ENCODE measurements around the gene PTX4.
A peak's percentile ranks its signal among the peaks of the same experiment; 100 is the strongest.
"Not testable (repeated sequence)": the region's sequence is repeated elsewhere in the genome, so short reads cannot be mapped to it uniquely, and the experiment has no call there.

Gene PTX4

DNA sequence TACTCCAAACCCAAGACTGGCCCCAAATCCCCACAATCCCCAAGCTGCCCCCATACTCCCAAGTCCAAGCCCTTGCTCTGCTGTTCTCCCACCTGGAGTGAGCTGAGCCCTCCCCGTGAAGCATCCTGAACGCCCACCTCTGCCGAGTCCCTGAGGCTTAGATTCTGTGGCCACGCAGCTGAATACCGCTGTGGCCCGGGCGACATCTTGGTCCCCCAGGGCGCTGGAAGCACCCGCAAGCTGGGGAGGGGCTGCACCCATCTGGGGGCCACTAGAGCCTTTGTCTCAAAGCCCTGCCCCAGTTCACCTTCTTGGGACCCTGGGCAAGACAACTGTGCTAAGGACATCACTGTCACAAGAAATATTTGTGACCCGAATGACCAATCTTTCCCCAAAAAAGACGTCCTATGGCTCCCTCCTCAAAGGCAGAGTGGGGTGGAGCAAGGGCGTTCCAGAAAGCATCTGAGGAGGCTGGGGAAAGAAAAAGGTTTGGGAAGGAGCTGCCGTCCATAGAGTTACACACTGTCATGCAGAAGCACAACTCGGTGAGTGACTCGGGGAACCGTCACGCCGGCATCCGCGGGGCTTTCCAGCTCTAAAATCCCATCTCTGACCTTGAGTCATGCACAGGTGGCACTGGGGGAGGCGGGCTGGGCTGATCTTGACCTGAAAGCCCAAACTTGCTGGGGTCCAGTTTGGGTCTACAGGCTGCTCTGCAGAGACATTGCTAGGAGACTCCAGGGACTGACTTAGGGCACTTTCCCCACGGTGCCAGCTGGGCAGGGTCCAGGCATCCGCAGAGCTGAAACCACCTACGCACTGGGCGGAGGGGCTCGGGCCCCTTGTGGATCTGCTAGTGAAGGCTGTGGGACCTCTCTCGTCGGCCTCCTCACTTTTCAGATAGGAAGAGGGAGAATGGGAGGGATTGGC lies 6.6 kb downstream of the PTX4 start:
- TF ChIP-seq, protein P1, sequence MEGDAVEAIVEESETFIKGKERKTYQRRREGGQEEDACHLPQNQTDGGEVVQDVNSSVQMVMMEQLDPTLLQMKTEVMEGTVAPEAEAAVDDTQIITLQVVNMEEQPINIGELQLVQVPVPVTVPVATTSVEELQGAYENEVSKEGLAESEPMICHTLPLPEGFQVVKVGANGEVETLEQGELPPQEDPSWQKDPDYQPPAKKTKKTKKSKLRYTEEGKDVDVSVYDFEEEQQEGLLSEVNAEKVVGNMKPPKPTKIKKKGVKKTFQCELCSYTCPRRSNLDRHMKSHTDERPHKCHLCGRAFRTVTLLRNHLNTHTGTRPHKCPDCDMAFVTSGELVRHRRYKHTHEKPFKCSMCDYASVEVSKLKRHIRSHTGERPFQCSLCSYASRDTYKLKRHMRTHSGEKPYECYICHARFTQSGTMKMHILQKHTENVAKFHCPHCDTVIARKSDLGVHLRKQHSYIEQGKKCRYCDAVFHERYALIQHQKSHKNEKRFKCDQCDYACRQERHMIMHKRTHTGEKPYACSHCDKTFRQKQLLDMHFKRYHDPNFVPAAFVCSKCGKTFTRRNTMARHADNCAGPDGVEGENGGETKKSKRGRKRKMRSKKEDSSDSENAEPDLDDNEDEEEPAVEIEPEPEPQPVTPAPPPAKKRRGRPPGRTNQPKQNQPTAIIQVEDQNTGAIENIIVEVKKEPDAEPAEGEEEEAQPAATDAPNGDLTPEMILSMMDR (conservative IDR thresholded peaks at IDR 0.05; ENCODE audit: low read depth, low read length), result no peak
- H3K4me3 ChIP-seq (ENCODE audit: low read depth, low read length), result no peak overlapping the region
- DNase-seq (ENCODE audit: low read depth), result no peak

DNA sequence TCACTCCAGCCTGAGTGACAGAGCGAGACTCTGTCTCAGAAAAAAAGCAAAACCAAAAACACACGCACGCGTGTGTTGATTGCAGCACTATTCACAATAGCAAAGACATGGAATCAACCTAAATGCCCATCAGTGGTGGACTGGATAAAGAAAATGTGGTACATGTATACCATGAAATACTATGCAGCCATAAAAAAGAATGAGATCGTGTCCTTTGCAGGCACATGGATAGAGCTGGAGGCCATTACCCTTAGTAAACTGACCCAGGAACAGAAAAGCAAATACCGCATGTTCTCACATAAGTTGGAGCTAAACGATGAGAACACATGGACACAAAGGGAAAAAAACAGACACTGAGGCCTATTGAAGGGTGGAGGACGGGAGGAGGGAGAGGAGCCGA lies 9.8 kb downstream of the PTX4 start:
- DNase-seq (ENCODE audit: low read depth), result not testable (repeated sequence)

DNA sequence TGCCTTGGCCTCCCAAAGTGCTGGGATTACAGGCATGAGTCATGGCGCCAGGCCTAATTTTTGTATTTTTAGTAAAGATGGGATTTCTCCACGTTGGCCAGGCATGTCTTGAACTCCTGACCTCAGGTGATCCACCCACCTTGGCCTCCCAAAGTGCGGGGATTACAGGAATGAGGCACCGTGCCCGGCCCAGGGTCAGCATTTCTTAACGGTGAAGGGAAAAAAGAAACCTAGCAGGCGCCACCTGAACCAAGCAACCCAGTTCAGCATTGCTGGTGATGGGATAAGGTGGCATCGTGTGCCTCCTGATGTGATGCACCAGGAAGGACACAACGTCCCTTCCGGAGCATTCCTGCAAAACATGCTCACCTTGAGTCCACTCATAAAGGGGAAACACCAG lies 11.7 kb downstream of the PTX4 start:
- H3K4me3 ChIP-seq (ENCODE audit: low read depth, low read length), result no peak overlapping the region
- TF ChIP-seq, protein P1 (conservative IDR thresholded peaks at IDR 0.05; ENCODE audit: low read depth, low read length), result no peak
- DNase-seq (ENCODE audit: low read depth), result no peak

More for the DNA sequence above, 9.8 kb downstream of the PTX4 start:
- H3K4me3 ChIP-seq (ENCODE audit: low read depth, low read length), result not testable (repeated sequence)

DNA sequence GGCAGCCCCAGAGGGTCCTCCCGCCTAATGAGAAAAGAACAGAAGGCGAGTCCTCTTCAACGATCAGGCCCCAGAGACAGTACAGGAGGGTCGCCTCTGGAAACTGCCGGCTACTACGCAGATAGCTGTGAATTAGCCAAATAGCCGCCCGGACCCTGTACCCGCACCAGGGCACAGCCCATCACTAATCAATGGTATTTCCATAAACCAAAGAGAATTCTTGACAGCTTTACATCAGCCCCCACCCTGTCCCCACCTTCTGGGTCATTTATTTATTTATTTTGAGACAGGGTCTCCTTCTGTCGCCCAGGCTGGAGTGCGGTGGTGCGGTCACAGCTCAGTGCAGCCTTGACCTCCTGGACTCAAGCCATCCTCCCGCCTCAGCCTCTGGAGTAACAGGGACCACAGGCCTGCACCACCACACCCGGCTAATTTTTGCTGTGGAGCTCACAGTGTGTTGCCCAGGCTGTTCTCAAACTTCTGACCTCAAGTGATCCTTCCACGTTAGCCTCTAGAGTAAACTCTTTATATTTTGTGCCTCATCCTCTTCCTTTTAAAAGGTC lies 13.1 kb downstream of the PTX4 start:
- peak overlapping the region; percentile 80 for H3K4me3 ChIP-seq (ENCODE audit: low read depth, low read length)
- no peak for DNase-seq (ENCODE audit: low read depth)
- TF ChIP-seq, protein P1 (conservative IDR thresholded peaks at IDR 0.05; ENCODE audit: low read depth, low read length), result no peak

DNA sequence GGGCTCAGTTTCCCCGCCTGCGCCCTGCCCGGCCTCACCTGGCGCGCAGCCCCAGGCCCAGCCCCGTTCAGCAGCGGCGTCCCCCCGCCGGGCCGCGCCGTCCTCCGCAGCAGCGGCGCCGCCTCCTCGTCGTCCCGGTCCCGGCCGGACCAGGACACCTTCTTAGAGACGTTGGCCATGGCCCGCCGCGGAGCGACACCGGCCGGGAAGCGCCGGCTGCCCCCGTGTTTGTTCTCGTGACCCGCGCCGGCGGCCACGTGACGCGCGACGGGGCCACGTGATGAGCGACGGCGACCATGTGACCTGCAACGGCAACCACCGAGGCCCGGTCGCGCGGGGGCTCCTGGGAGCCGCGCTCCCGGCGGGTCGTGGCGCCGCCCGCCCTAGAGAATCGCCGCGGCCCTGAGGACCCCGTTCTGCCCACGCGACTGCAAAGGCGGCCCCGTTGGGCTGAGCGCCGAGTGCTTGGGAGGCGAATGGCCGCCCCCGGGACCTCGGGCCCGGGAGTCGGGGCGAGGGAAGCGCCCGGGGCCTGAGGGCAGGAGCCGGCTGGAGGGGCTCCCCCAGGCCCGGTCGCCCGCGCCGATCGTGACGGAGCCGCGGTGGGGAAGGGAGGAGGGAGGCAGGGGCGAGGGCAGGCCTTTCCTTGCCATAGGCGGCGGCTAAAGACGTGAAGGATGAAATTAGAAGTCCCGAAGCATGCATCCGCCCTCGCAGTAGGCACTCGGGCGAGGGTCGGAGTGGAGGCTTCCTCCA lies 13.8 kb downstream of the PTX4 start, which contains the start of gene CLCN7:
CLCN7 (minus strand) TSS at position 233 of the 756 bp plus-strand sequence; CDS start at position 179, 54 bp downstream.
- DNase-seq (ENCODE audit: low read depth), result peak; percentile 89
- peak within 1 kb of the TSS; percentile 80 for H3K4me3 ChIP-seq (ENCODE audit: low read depth, low read length)
- TF ChIP-seq, protein P1 (conservative IDR thresholded peaks at IDR 0.05; ENCODE audit: low read depth, low read length), result no peak

DNA sequence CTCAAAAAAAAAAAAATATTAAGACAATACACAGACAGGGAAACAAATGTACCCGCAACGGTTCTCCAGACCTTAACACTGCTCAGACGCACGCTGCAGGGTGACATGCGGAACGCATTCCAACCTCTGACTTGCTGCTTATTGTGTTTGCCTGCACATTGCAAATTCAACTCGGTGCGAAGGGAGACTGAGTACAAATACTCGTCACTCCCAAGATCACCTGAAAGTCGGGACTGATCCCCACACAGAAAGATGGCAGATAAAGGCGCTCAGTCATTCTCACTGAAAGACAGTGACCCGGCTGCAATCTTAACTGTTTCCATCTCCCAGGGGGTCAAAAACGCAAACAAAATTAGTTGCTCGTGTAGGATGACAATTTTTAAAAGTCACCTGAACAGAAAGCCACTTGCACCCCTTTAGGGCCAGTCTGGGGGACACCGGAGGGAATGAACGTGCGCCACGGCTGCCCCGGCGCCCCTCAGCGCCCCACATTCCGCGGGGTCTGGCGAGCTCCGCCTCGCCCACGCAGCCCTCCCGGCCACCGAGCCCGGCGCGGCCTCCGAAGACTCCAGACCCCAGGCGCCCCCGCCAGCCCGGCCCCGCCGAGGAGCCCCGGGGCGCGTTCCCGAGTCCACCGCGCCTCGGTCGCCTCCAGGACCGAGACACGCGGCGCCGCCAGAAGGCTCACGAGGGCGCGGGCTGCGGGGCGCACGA lies 14.5 kb downstream of the PTX4 start:
- H3K4me3 ChIP-seq (ENCODE audit: low read depth, low read length), result peak overlapping the region; percentile 80
- TF ChIP-seq, protein P1 (conservative IDR thresholded peaks at IDR 0.05; ENCODE audit: low read depth, low read length), result no peak
- peak; percentile 27 for DNase-seq (ENCODE audit: low read depth)
